CD4-positive, alpha-beta T cell (primary cell): ENCODE data around the gene CERCAM. TPM values are rescaled to one million over a fixed set of nuclear protein-coding genes. Genes with fewer than 3 reads are reported as not detected.

ENCODE experiments used
- ATAC-seq: fragments of 200-7000 bp; cut with Tn5 transposase; one replicate; pipeline ENCODE4 v1.10.0; 2022; ENCODE audit warnings: mild to moderate bottlenecking; ENCODE audit not compliant: poor library complexity
- CTCF ChIA-PET: fragments of 350-600 bp; sonication (Branson Sonifier 250); formaldehyde crosslinking; loops from one replicate; lab custom pipeline; 2021; ENCODE audit warnings: antibody characterized with exemption, inconsistent platforms; lab: Charles Lee
- POLR2A ChIA-PET: fragments of 350-600 bp; sonication (Branson Sonifier 250); formaldehyde crosslinking; loops from one replicate; lab custom pipeline; 2021; ENCODE audit warnings: antibody characterized with exemption, inconsistent platforms; lab: Charles Lee
- DNase-seq, 14 experiments: peaks; one replicate each; pipeline ENCODE4 v3.0.0-alpha.2; 2013 to 2020; ENCODE audit warnings: mixed read lengths in 2 of 14
- H3K27ac ChIP-seq, 2 donors: one replicate each; pipeline versions ENCODE4 v1.5.1 to v1.7.0; 2013; ENCODE audit warnings: low read length in 2 of 2, low read depth in 1 of 2, mild to moderate bottlenecking in 1 of 2
- H3K27me3 ChIP-seq, 2 experiments: 1 replicate in 1 of 2; 2 replicates in 1 of 2; pipeline versions ENCODE4 v1.6.1 to v1.7.0; 2013; ENCODE audit warnings: low read length in 2 of 2, control low read depth in 1 of 2, mild to moderate bottlenecking in 1 of 2, moderate library complexity in 1 of 2; ENCODE audit not compliant: insufficient read depth in 2 of 2, control insufficient read depth in 1 of 2
- H3K36me3 ChIP-seq: one replicate; pipeline ENCODE4 v1.6.1; 2013; ENCODE audit warnings: low read length, control low read depth; ENCODE audit not compliant: insufficient read depth
- H3K4me1 ChIP-seq: one replicate; pipeline ENCODE4 v1.6.1; 2013; ENCODE audit warnings: low read length, control low read depth; ENCODE audit not compliant: insufficient read depth
- H3K4me3 ChIP-seq: one replicate; pipeline ENCODE4 v1.5.1; 2013; ENCODE audit warnings: mild to moderate bottlenecking, low read length, moderate library complexity
- H3K9me3 ChIP-seq, 2 experiments: 1 replicate in 1 of 2; 2 replicates in 1 of 2; pipeline versions ENCODE4 v1.6.1 to v1.7.0; 2013; ENCODE audit warnings: low read length in 2 of 2, mild to moderate bottlenecking in 2 of 2, control low read depth in 1 of 2, moderate library complexity in 1 of 2; ENCODE audit not compliant: control insufficient read depth in 1 of 2, insufficient read depth in 1 of 2
- H3K27ac Mint-ChIP-seq: one replicate; pipeline ENCODE4 v1.8.0; 2020; ENCODE audit warnings: mixed read lengths
- H3K27me3 Mint-ChIP-seq: one replicate; pipeline ENCODE4 v1.8.0; 2021; ENCODE audit warnings: mixed read lengths
- H3K36me3 Mint-ChIP-seq: one replicate; pipeline ENCODE4 v1.8.0; 2021; ENCODE audit warnings: low read depth, mixed read lengths
- H3K4me1 Mint-ChIP-seq: one replicate; pipeline ENCODE4 v1.8.0; 2021; ENCODE audit warnings: low read depth, mixed read lengths
- H3K4me3 Mint-ChIP-seq: one replicate; pipeline ENCODE4 v1.8.0; 2020; ENCODE audit warnings: mild to moderate bottlenecking, mixed read lengths
- H3K9me3 Mint-ChIP-seq: one replicate; pipeline ENCODE4 v1.8.0; 2020; ENCODE audit warnings: mixed read lengths
- intact Hi-C, 2 experiments: fragments of 100-400 bp; cut with DNase I in 1 of 2; cut with micrococcal nuclease in 1 of 2; formaldehyde crosslinking; loops; one replicate each; pipeline versions ENCODE4 v1.15.1 to v1.9.0; 2023 to 2025; cut with DNase I, micrococcal nuclease
- total RNA-seq, 174 experiments: library from RNA in 2 of 174; stranded (reverse) in 2 of 174; gene quantifications; one replicate each; pipeline ENCODE4 v1.2.3 and lab custom pipeline; 2021 to 2026
- TF ChIP-seq, protein P1 (sequence below): fragments of 200-600 bp; IDR thresholded peaks from one replicate; pipeline ENCODE4 v1.8.0; 2022; ENCODE audit warnings: antibody characterized with exemption, mild to moderate bottlenecking

The CERCAM gene
- total RNA-seq, 2 experiments from 2014 or later: 0.30 to 0.31 TPM

DNA sequence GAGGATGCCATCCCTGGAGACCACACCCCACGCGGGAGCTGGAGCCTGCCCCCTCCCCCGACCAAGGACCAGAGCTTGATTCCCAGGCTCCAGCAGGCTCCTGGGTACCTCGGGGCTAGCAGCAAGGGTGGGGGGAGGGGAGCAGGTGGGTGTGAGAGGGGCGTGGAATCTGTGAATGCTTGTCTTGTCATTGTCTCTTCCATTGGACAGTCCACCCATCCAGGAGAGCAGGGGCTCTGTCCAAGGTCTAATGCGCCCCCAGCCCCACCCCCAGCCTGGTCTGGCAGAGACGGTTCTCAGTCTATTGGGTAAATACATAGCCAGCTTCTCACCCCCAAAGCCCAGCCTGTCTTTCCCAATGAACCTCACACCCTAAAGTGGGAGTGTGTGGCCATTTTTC is 26.7 kb upstream of the CERCAM start:
- intact Hi-C loops: no loop called here
- Histone ChIP-seq H3K27ac (no peak overlapping the region), H3K36me3 (peaks cover 34% of the 10 kb centered on the region), H3K4me1 (peaks cover 3% of the 10 kb centered on the region), H3K4me3 (no peak overlapping the region), H3K27me3 (no peaks in the 10 kb centered on the region), H3K9me3 (no peaks in the 10 kb centered on the region)
- ChIA-PET POLR2A (no interaction called here), CTCF (no interaction called here)
- ATAC-seq (no peak), DNase-seq (no peak)
- H3K27me3 Mint-ChIP-seq: peaks cover 3% of the 10 kb centered on the region
- H3K27ac Mint-ChIP-seq: no peak overlapping the region
- peaks cover 35% of the 10 kb centered on the region for H3K36me3 Mint-ChIP-seq
- peaks cover 7% of the 10 kb centered on the region for H3K4me1 Mint-ChIP-seq
- no peak overlapping the region for H3K4me3 Mint-ChIP-seq
- H3K9me3 Mint-ChIP-seq: no peaks in the 10 kb centered on the region
- TF ChIP-seq, protein P1, sequence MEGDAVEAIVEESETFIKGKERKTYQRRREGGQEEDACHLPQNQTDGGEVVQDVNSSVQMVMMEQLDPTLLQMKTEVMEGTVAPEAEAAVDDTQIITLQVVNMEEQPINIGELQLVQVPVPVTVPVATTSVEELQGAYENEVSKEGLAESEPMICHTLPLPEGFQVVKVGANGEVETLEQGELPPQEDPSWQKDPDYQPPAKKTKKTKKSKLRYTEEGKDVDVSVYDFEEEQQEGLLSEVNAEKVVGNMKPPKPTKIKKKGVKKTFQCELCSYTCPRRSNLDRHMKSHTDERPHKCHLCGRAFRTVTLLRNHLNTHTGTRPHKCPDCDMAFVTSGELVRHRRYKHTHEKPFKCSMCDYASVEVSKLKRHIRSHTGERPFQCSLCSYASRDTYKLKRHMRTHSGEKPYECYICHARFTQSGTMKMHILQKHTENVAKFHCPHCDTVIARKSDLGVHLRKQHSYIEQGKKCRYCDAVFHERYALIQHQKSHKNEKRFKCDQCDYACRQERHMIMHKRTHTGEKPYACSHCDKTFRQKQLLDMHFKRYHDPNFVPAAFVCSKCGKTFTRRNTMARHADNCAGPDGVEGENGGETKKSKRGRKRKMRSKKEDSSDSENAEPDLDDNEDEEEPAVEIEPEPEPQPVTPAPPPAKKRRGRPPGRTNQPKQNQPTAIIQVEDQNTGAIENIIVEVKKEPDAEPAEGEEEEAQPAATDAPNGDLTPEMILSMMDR: no peak

DNA sequence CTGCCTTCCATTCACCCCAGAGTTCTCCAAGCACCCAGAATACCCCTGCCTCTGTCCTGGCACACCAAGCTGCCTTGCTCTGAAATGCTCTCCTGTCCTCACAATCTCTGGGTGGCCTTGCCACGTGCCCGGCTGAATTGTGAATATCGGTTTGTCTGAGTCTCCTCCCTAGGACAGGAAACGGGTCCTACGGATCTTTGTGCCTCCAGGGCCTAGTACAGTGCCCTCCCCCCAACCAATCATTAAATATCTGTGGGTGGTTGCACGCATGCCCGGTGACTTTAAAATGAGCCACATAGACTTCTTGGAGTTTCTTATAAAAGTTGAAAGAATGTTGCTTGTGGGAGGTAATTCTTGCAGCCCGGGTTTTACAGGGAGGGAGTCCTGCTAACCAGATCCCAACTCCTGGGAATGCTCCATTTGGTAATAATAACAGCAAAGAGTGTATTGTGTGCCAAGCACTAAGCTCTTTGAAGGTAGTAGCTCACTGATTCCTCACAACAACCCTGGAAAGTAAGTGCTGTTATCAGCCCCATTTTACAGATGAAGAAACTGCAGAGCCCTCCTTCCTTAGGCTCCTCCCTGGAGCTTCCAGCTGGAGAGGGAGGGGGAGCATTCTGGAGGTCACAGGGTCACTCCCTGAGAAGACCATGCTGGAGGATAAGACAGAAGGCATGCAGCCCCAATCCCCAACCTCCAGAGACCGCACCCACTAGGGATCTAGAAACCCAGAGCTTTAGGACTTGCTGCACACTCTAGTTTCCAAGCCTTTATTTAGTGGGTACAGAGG is 26.1 kb upstream of the CERCAM start:
- Histone ChIP-seq H3K27me3 (no peaks in the 10 kb centered on the region), H3K27ac (no peak overlapping the region), H3K9me3 (no peaks in the 10 kb centered on the region), H3K4me3 (no peak overlapping the region), H3K36me3 (peaks cover 28% of the 10 kb centered on the region), H3K4me1 (peaks cover 3% of the 10 kb centered on the region)
- TF ChIP-seq, protein P1: no peak
- Mint-ChIP-seq H3K4me3 (no peak overlapping the region), H3K27ac (no peak overlapping the region), H3K4me1 (peaks cover 7% of the 10 kb centered on the region), H3K9me3 (no peaks in the 10 kb centered on the region), H3K27me3 (peaks cover 3% of the 10 kb centered on the region), H3K36me3 (peaks cover 29% of the 10 kb centered on the region)
- intact Hi-C loops: no loop called here
- ATAC-seq (no peak), DNase-seq (no peak)
- ChIA-PET POLR2A (no interaction called here), CTCF (no interaction called here)

DNA sequence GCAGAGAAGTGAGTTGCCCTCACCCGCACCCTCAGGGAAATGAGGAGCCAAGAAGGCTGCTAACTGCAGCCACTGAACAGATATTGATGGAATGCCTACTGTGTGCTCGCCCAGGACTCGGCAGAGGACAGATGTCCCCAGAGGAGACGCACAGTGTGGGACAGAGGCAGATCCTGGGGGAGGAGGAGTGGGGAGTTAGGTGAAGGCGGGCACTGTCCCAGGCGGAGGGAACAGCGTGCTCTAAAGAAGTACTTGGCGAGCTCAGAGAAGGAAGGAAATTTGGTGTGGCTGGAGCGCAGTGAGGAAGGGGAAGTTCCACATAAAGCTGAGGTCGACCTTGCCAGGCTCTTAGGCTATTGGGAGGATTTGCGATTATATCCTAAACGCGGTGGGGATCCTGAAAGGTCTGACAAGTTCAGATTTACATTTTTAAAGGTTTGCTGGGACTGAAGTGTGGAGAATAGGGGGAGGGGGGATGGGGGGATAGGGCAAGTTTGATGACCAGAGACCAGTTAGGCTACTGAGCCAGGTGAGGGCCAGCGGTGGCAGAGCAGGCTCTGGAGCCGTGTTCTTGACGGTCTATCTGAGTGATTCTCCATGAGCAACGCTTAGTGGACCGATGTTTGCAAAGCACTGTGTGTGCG is 23.6 kb upstream of the CERCAM start:
- H3K4me3 ChIP-seq: no peak overlapping the region

More for the DNA sequence above, 23.6 kb upstream of the CERCAM start:
- Mint-ChIP-seq H3K4me3 (no peak overlapping the region), H3K27ac (no peak overlapping the region), H3K36me3 (peaks cover 14% of the 10 kb centered on the region), H3K27me3 (peaks cover 3% of the 10 kb centered on the region), H3K4me1 (peaks cover 7% of the 10 kb centered on the region), H3K9me3 (no peaks in the 10 kb centered on the region)
- intact Hi-C loops: no loop called here
- Histone ChIP-seq H3K36me3 (peaks cover 5% of the 10 kb centered on the region), H3K27ac (no peak overlapping the region), H3K9me3 (no peaks in the 10 kb centered on the region), H3K27me3 (no peaks in the 10 kb centered on the region), H3K4me1 (peaks cover 3% of the 10 kb centered on the region)
- peak in 1 of 14 experiments; percentile 13 for DNase-seq
- no peak for ATAC-seq
- POLR2A ChIA-PET: no interaction called here
- TF ChIP-seq, protein P1: no peak
- CTCF ChIA-PET: no interaction called here
